Measurements from ENCODE around the gene PPFIA1.

GRCh38 chr11:70326833-70327232 is 56.3 kb downstream of the PPFIA1 start:
- TF ChIP-seq RAD21 (IDR thresholded peaks at IDR 0.05; ENCODE audit: low read length) (no peak), MXI1 (IDR thresholded peaks at IDR 0.05; ENCODE audit: low read depth, low read length) (no peak), CTCF (IDR thresholded peaks at IDR 0.05) (no peak), MAX (IDR thresholded peaks at IDR 0.05; ENCODE audit: low read depth) (no peak), ZBTB33 (IDR thresholded peaks at IDR 0.05; ENCODE audit: borderline replicate concordance, low read depth) (no peak)
